Peyer's patch (tissue), 4 donors: Measurements from ENCODE around the gene HSDL1. TPM values are rescaled to one million over a fixed set of nuclear protein-coding genes. Genes with fewer than 3 reads are reported as not detected.

Experiments
- DNase-seq, 3 donors: peaks; one replicate each; pipeline ENCODE4 v3.0.0-alpha.2; 2017 to 2019
- H3K27ac ChIP-seq, 4 donors: fragments of 200-600 bp; sonication (generic); one replicate each; pipeline ENCODE4 v1.5.1; 2016 to 2019
- H3K27me3 ChIP-seq, 2 donors: fragments of 200-600 bp; sonication (generic); one replicate each; pipeline ENCODE4 v1.5.1; 2019
- H3K36me3 ChIP-seq, 3 donors: fragments of 200-600 bp; sonication (generic); one replicate each; pipeline ENCODE4 v1.5.1; 2016 to 2019
- H3K4me1 ChIP-seq, 4 donors: fragments of 200-600 bp; sonication (generic); one replicate each; pipeline ENCODE4 v1.5.1; 2016 to 2019
- H3K4me3 ChIP-seq, 4 donors: fragments of 200-600 bp; sonication (generic); 1 replicate in 3 of 4; 2 replicates in 1 of 4; pipeline ENCODE4 v1.5.1; 2016 to 2019; ENCODE audit warnings: mild to moderate bottlenecking in 1 of 4
- H3K9me3 ChIP-seq, 4 donors: fragments of 200-600 bp; sonication (generic); one replicate each; pipeline ENCODE4 v1.5.1; 2016 to 2019; ENCODE audit warnings: mild to moderate bottlenecking in 1 of 4
- CTCF ChIP-seq, 6 experiments: fragments of 450-650 bp in 4 of 6; fragments of 200-600 bp in 2 of 6; sonication (generic) in 1 of 6; IDR thresholded peaks; one replicate each; pipeline ENCODE4 v1.5.1; 2017 to 2019; ENCODE audit warnings: antibody characterized with exemption in 6 of 6, mild to moderate bottlenecking in 3 of 6, moderate library complexity in 1 of 6
- POLR2A ChIP-seq, 2 donors: fragments of 450-650 bp; IDR thresholded peaks; one replicate each; pipeline ENCODE4 v1.5.1; 2017; ENCODE audit warnings: antibody characterized with exemption in 2 of 2, mild to moderate bottlenecking in 2 of 2, moderate library complexity in 2 of 2
- total RNA-seq, 4 donors: library from RNA; depleted of rRNA; stranded (reverse); fragments of >200 nt; gene quantifications; one replicate each; pipeline ENCODE4 v1.1.0, GENCODE V29; 2016

Gene HSDL1
- total RNA-seq, 4 donors from 2014 or later: 8.4 to 25.0 (median 10.8) TPM

- H3K9me3 ChIP-seq: no peaks in the 10 kb centered on the region
- H3K36me3 ChIP-seq: no peaks in the 10 kb centered on the region
- H3K4me3 ChIP-seq: no peak overlapping the region
- no peak for TF ChIP-seq CTCF (IDR thresholded peaks at IDR 0.05)
- no peak for TF ChIP-seq POLR2A (IDR thresholded peaks at IDR 0.05)
- no peak overlapping the region for H3K27ac ChIP-seq
- no peaks in the 10 kb centered on the region for H3K27me3 ChIP-seq
- DNase-seq: no peak
- no peaks in the 10 kb centered on the region for H3K4me1 ChIP-seq
Measured at GRCh38 chr16:84159800-84160199, 14.8 kb upstream of the HSDL1 start.

- TF ChIP-seq CTCF (IDR thresholded peaks at IDR 0.05) (no peak), POLR2A (IDR thresholded peaks at IDR 0.05) (no peak)
- H3K4me3 ChIP-seq: no peak overlapping the region
- H3K27ac ChIP-seq: no peak overlapping the region
- H3K4me1 ChIP-seq: no peaks in the 10 kb centered on the region
- no peak for DNase-seq
- H3K36me3 ChIP-seq: no peaks in the 10 kb centered on the region
- no peaks in the 10 kb centered on the region for H3K9me3 ChIP-seq
- no peaks in the 10 kb centered on the region for H3K27me3 ChIP-seq
Measured at GRCh38 chr16:84159007-84159406, 14.0 kb upstream of the HSDL1 start.

GRCh38 chr16:84156342-84156784 is 11.4 kb upstream of the HSDL1 start:
- no peaks in the 10 kb centered on the region for H3K4me1 ChIP-seq
- H3K9me3 ChIP-seq: no peaks in the 10 kb centered on the region
- H3K27ac ChIP-seq: no peak overlapping the region
- TF ChIP-seq CTCF (IDR thresholded peaks at IDR 0.05) (no peak), POLR2A (IDR thresholded peaks at IDR 0.05) (no peak)
- H3K36me3 ChIP-seq: no peaks in the 10 kb centered on the region
- no peaks in the 10 kb centered on the region for H3K27me3 ChIP-seq
- no peak overlapping the region for H3K4me3 ChIP-seq
- DNase-seq: no peak

- Histone ChIP-seq H3K4me3 (no peak overlapping the region), H3K36me3 (no peaks in the 10 kb centered on the region), H3K27ac (no peak overlapping the region), H3K9me3 (no peaks in the 10 kb centered on the region), H3K4me1 (no peaks in the 10 kb centered on the region), H3K27me3 (no peaks in the 10 kb centered on the region)
- no peak for DNase-seq
- TF ChIP-seq CTCF (IDR thresholded peaks at IDR 0.05): no peak
- no peak for TF ChIP-seq POLR2A (IDR thresholded peaks at IDR 0.05)
Measured at GRCh38 chr16:84155771-84156170, 10.8 kb upstream of the HSDL1 start.

- Histone ChIP-seq H3K27me3 (no peaks in the 10 kb centered on the region), H3K4me1 (no peaks in the 10 kb centered on the region), H3K27ac (no peak overlapping the region), H3K36me3 (no peaks in the 10 kb centered on the region), H3K9me3 (no peaks in the 10 kb centered on the region), H3K4me3 (no peak overlapping the region)
- DNase-seq: no peak
- TF ChIP-seq CTCF (IDR thresholded peaks at IDR 0.05): no peak
- no peak for TF ChIP-seq POLR2A (IDR thresholded peaks at IDR 0.05)
Measured at GRCh38 chr16:84155226-84155625, 10.2 kb upstream of the HSDL1 start.

GRCh38 chr16:84153660-84154214 is 8.8 kb upstream of the HSDL1 start:
- Histone ChIP-seq H3K27me3 (no peaks in the 10 kb centered on the region), H3K4me3 (no peak overlapping the region), H3K36me3 (no peaks in the 10 kb centered on the region), H3K4me1 (no peaks in the 10 kb centered on the region), H3K9me3 (no peaks in the 10 kb centered on the region), H3K27ac (no peak overlapping the region)
- DNase-seq: no peak
- TF ChIP-seq CTCF (IDR thresholded peaks at IDR 0.05) (no peak), POLR2A (IDR thresholded peaks at IDR 0.05) (no peak)
